Adipose tissue (tissue), 3 donors: ENCODE data around the gene AP1G2. TPM values are rescaled to one million over a fixed set of nuclear protein-coding genes. Genes with fewer than 3 reads are reported as not detected.
A peak's percentile ranks its signal among the peaks of the same experiment; 100 is the strongest.
"Not testable (repeated sequence)": the region's sequence is repeated elsewhere in the genome, so short reads cannot be mapped to it uniquely, and the experiment has no call there.

Experiments used
- H3K27ac ChIP-seq: one replicate; pipeline ENCODE4 v1.5.1; 2013; ENCODE audit warnings: low read depth, low read length
- WGBS, 3 donors: extraction: QIAGEN DNeasy Blood & Tissue Kit; methylation state at CpG; one replicate each; pipeline ENCODE4 v1.1.7; 2013; 5-methylcytosine and 5-hydroxymethylcytosine counted together
- polyA plus RNA-seq, 3 donors: library from polyadenylated mRNA; stranded (reverse); fragments of 200-250 nt; gene quantifications; one replicate each; pipeline ENCODE4 v1.2.3, GENCODE V29; 2013
- donor health status: healthy with polysubstance abuse.
- donor health status: Bipolar disorder and iron deficiency.
- donor health status: healthy.

Gene AP1G2
- 10 to 100 TPM; 31.8 to 73.2 (median 60.2) TPM for polyA plus RNA-seq

- WGBS, 3 donors: 1 to 2% (median 1%) methylated on average over 53 of the region's 53 CpGs
- peak within 1 kb of the TSS; percentile 65 for H3K27ac ChIP-seq
These were observed at the start of gene AP1G2 for GRCh38 chr14:23567186-23568020. Gene AP1G2, minus strand, starts transcription at chr14:23567791. Its CDS starts 477 bp downstream, at chr14:23567314.

DNA sequence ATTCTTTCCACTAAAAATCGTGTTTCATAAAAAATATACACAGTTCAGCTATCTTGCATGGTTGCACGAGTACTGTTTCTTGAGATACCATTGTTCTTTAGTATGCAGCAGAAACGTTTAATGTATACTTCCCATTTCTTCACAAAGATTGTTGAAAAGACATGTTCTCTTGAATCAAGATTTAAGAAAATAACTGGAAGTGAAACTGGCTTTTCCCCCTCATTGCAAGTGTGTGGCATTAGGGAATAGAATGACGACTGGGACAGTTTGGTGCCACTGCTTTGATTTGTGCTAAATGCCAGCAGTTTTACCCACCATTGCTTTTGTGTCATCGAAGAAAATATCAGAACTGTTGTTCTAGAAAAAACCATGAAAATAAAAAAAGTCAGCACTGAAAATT is 48.3 kb upstream of the AP1G2 start:
- WGBS, 3 donors: 53 to 60% (median 55%) methylated on average over 5 of the region's 5 CpGs
- no peak overlapping the region for H3K27ac ChIP-seq

DNA sequence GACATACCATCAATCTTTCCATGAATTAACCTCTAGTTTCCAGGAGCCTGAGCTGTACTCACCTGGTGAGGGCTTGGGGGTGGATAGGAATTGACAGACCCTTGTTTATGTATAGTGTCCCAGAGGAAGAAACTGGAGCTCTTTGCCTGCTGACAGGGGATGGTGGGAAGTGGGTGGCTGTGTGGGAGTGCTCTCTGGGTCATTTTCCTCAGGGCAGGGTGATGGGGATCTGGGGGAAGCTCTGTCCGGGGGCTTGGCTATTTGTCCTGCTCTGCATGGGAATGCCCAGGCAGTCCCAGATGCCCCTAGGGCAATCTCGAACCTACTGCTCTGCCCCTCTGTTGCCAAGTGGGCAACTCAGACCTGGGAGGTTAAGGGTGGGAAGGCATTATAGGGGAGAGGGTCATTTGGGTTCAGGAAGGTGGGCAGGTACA is 46.8 kb upstream of the AP1G2 start:
- H3K27ac ChIP-seq: no peak overlapping the region
- WGBS, 3 donors: 55 to 63% (median 56%) methylated on average over 2 of the region's 2 CpGs

DNA sequence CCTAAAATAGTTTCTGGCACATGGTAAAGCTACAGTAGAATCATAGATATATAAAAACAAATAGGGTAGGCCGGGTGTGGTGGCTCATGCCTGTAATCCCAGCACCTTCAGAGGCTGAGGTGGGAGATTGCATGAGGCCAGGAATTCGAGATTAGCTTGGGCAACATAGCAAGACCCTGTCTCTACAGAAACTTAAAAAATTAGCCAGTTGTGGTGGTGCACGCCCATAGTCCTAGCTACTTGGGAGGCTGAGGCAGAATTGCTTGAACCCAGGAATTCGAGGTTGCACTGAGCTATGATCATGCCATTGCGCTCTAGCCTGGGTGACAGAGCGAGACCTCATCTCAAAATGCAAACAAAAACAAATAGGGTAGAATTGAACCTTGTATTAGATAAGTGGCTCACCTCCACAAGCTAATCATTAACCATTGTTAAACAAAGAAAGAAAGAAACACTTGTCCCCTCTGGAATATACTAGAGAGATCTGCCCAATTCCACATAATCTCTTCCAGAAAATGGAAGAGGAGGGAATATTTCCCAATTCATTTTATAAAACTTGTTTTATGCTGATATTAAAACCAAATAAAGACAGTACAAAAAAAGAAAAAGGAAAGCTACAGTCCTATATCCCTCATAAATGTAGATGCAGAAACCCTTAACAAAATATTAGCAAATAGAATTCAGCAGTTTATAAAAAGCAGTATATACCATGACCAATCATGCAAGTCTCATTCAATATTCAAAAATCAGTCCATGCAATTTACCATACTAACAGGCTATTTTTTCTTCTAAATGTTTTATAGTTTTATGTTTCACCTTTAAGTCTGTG is 45.9 kb upstream of the AP1G2 start:
- 33 to 87% (median 80%) methylated on average over 6 of the region's 6 CpGs for WGBS, 3 donors
- no peak overlapping the region for H3K27ac ChIP-seq

DNA sequence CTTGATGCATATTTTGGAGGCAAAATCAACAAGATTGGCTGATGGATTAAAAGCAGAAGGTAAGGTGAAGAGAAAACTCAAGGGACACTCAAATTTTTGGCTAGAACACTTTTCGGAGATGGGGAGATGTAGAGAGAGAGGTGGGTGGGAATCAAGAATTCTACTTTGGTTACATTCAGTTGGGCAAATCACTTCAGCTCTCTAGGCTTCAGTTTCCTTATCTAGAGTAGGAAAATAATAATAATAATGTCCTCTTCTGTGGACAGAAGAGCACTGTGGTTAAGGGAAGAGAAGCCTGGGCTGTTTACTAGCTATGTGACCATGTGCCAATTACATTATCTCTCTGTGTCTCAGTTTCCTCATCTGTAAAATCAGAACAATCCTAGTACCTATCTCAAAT is 45.2 kb upstream of the AP1G2 start:
- no peak overlapping the region for H3K27ac ChIP-seq
- WGBS, 3 donors: 94 to 100% (median 95%) methylated on average over 1 of the region's 1 CpG

DNA sequence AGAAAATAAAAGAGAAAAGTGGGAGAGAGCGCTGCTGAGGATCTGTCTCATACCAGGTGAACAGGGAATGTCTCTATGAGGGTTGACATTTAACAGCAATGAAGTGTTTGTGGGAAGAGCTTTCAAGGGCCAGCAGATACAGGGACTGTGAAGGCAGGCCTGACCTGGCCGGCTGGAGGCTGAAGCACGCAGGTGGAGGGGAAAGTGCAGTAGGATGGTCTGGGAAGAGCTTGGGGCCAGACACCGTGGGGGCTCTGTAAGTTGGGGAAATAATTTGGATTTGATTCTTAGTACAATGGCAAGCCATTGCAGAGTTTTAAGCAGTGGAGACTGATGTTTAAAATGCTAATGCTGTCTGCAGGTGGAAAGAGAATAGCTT is 44.8 kb upstream of the AP1G2 start:
- 66 to 84% (median 67%) methylated on average over 4 of the region's 4 CpGs for WGBS, 3 donors
- H3K27ac ChIP-seq: no peak overlapping the region

GRCh38 chr14:23610815-23611289 is 43.3 kb upstream of the AP1G2 start:
- H3K27ac ChIP-seq: no peak overlapping the region

DNA sequence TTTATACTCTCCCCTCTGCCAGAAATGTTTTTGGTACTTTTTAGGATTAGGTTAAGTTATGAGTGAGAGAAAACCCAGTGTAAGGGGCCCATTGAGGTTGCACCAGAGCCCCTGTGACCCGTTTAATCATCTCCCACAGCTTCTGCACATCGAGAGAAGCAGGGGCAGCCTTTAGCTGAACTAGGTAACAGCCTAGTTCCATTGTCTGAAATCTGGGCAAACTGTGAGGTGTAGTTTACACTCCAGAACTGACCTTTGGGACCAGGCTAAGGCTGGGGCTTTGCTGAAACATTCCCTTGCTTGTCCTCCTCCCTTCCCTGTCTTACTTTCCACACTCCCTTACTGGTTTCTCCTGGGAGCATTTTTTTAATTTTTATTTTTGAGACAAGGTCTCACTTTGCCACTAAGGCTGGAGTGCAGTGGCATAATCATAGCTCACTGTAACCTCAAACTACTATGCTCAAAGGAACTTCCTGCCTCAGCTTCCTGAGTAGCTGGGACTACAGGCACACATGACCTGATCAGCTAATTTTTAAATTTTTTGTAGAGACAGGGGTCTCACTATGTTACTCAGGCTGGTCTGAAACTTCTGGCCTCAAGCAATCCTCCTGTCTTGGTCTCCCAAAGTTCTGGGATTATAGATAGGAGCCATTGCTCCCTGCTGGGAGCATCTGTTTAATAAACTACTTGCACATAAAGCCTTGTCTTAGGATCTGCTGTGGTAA is 42.7 kb upstream of the AP1G2 start:
- no peak overlapping the region for H3K27ac ChIP-seq
- 34 to 70% (median 38%) methylated on average over 2 of the region's 2 CpGs for WGBS, 3 donors

More at GRCh38 chr14:23610815-23611289, 43.3 kb upstream of the AP1G2 start:
- 47 to 58% (median 50%) methylated on average over 4 of the region's 4 CpGs for WGBS, 3 donors

DNA sequence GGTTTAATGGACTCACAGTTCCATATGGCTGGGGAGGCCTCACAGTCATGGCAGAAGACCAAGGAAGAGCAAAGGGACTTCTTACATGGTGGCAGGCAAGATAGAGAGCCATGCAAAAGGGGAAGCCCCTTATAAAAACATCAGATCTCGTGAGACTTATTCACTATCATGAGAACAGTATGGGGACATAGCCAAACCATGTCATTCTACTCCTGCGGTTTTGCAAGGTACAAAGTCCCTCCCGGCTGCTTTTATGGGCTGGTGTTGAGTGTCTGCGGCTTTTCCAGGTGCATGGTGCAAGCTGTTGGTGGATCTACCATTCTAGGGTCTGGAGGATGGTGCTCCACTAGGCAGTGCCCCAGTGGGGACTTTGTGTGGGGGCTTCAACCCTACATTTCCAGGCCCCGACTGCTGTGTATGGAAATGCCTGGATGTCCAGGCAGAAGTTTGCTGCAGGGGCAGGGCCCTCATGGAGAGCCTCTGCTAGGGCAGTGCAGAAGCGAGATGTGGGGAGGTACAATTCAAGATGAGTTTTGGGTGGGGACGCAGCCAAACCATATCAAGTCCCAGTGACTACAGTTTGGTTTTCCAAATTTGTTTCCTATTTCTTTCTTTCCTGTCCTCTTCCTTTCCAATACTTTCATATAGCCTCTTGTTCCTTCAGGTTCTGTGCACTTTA is 42.0 kb upstream of the AP1G2 start:
- H3K27ac ChIP-seq: not testable (repeated sequence)
- WGBS, 3 donors: 50 to 70% (median 66%) methylated on average over 6 to 7 of the region's 7 CpGs

DNA sequence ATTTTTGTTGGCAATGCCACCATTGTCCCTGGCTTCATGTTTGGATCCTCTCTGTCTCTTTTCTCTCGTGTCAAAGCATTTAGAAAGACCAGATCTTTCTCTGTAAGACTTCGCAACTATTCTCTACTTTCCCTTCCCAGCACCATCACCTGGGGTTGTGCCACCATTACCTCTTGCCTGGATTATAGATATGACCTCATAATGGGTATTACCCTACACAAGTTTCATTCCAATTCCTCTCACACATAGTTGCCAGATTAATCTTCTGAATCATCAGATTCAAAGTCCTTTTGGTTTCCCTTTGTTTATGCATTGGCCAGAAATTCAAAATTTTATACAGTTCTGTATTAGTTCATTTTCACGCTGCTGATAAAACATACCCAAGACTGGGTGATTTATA is 41.4 kb upstream of the AP1G2 start:
- H3K27ac ChIP-seq: no peak overlapping the region

GRCh38 chr14:23608454-23608853 is 40.9 kb upstream of the AP1G2 start:
- 17 to 63% (median 43%) methylated on average over 1 of the region's 1 CpG for WGBS, 3 donors

More for the DNA sequence above, 41.4 kb upstream of the AP1G2 start:
- WGBS, 3 donors: 73 to 94% (median 84%) methylated on average over 3 of the region's 3 CpGs

GRCh38 chr14:23605931-23606585 is 38.5 kb upstream of the AP1G2 start:
- 62 to 74% (median 65%) methylated on average over 6 of the region's 6 CpGs for WGBS, 3 donors

More at GRCh38 chr14:23608454-23608853, 40.9 kb upstream of the AP1G2 start:
- no peak overlapping the region for H3K27ac ChIP-seq

GRCh38 chr14:23604675-23605170 is 37.1 kb upstream of the AP1G2 start:
- WGBS, 3 donors: 76 to 89% (median 85%) methylated on average over 3 of the region's 3 CpGs
- no peak overlapping the region for H3K27ac ChIP-seq

More at GRCh38 chr14:23605931-23606585, 38.5 kb upstream of the AP1G2 start:
- no peak overlapping the region for H3K27ac ChIP-seq

DNA sequence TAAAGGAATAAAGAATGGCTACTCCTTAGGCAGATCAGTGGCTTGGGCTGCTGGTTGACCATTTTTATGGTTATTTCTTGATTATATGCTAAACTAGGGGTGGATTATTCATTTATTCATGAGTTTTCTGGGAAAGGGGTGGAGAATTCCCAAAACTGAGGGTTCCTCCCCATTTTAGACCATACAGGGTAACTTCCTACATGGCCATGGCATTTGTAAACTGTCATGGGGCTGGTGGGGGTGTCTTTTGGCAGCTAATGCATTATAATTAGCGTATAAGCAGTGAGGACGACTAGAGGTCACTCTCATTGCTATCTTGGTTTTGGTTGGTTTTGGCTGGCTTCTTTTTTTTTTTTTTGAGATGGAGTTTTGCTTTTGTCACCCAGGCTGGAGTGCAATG is 36.6 kb upstream of the AP1G2 start:
- WGBS, 3 donors: 62 to 89% (median 81%) methylated on average over 2 of the region's 2 CpGs
- H3K27ac ChIP-seq: no peak overlapping the region

DNA sequence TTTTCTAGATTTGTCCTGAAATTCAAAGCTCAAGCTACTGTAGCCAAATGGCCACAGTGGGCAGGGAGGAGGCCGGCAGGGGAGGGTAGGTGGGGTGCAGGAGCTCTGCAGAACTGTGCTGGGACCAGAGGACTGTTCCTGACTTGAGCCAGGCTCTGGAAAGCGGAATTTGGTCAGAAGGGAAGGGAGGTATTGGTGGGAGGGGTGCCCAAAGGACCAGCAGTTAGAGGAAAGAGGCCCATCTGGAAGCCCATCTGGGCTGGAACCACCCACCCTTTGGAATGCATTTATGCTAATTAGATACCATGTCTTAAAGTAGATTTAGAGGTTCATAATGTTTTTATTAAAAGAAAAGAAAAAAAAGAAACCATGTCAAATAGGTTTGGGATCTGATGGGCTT is 35.5 kb upstream of the AP1G2 start:
- no peak overlapping the region for H3K27ac ChIP-seq
- WGBS, 3 donors: 79 to 89% (median 85%) methylated on average over 2 of the region's 2 CpGs

DNA sequence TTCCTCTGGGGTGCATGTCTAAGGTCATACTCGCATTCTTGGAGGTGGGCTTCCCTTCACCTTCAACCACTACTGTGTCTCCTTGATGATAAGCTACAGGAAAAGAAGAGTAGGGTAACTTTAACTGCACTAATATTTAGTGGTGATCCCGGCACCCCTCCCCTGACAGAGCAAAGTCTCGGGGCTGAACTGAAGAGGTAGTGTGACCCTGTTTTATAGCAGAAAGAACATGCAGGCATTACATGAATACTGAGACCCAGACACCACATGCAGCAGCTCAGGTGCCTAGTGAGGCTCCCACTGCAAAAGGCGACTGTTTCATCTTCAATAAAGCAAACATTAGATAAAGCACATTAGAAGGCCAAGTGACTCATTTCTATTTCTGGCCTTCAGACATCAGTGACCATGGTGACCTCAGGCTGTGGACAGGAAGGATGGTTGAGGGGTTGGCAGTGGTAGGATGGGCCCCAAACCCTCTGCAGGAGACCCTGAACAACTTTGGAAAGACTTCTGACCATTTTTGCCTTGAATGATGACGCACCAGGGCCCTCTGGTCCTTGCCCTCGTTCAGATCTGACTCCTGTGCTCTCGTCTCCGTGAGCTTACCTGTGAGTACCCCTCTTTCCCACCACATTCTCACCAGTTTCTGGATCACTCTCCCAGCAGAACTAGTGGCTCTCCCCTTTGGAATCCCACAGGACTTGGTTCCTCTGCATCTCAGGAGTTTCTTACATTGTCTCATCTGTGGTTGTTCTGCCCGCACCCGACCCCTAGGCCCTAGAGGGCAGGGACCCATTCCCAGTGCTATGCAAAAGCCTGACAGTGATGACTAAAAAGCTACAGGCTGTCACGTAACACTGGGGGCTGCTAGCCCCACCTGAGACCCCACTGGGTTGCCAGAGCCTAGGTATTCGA is 34.8 kb upstream of the AP1G2 start:
- no peak overlapping the region for H3K27ac ChIP-seq
- 87 to 90% (median 88%) methylated on average over 12 of the region's 12 CpGs for WGBS, 3 donors
